Panc1 (cell line): ENCODE data around the gene LHB.

Experiments used
- POLR2AphosphoS5 ChIP-seq: IDR thresholded peaks from 2 replicates; pipeline ENCODE4 v1.6.1; 2012; ENCODE audit warnings: mild to moderate bottlenecking, low read depth, low read length, moderate library complexity
- SIN3A ChIP-seq: IDR thresholded peaks from 2 replicates; pipeline ENCODE4 v1.6.1; 2012; ENCODE audit warnings: low read depth, mild to moderate bottlenecking, low read length, moderate library complexity, borderline replicate concordance; ENCODE audit not compliant: insufficient read depth
- TF ChIP-seq, protein P1 (sequence below): fragments of 450-650 bp; IDR thresholded peaks from 2 replicates; pipeline ENCODE4 v1.5.1; 2017; ENCODE audit warnings: mild to moderate bottlenecking

DNA sequence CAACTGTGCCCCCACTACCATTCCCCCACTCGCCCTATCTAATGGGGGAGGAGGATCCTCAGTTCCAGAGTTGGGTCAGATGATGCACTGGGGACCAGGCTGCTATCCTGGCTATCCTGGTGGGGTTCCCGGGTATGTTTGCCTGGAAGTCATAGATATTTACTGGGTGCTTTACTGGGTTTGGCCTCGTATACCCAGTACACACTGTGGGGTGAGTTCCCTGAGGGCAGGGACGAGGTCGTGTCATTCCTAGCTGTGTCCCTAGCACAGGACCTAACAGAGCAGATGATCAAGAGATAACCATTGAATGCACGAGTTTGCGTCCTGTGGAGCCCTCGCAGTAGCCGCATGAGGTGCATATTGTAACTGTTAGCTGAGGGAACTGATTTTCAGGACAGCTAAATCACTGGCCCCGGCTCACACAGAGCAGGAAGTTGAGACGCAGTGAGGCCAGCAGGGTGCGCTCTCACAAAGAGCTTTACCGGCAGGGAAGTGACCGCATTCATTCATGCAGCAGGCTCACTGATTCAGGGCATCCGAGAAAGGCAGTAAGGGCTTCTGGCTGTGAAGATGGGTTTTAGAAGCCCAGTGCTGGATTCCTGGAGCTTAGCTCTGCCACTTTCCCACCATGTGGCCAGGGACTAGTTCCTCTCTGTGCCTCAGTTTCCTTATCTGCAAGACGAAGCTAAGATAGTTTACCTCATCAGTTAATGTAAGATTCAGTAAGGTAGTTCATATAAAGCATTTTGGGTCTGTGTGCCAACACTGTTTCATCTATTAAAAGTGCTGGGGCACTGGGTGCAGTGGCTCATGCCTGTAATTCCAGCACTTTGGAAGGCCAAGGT lies 17.2 kb downstream of the LHB start:
- TF ChIP-seq, protein P1, sequence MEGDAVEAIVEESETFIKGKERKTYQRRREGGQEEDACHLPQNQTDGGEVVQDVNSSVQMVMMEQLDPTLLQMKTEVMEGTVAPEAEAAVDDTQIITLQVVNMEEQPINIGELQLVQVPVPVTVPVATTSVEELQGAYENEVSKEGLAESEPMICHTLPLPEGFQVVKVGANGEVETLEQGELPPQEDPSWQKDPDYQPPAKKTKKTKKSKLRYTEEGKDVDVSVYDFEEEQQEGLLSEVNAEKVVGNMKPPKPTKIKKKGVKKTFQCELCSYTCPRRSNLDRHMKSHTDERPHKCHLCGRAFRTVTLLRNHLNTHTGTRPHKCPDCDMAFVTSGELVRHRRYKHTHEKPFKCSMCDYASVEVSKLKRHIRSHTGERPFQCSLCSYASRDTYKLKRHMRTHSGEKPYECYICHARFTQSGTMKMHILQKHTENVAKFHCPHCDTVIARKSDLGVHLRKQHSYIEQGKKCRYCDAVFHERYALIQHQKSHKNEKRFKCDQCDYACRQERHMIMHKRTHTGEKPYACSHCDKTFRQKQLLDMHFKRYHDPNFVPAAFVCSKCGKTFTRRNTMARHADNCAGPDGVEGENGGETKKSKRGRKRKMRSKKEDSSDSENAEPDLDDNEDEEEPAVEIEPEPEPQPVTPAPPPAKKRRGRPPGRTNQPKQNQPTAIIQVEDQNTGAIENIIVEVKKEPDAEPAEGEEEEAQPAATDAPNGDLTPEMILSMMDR = peak; percentile 82
- TF ChIP-seq POLR2AphosphoS5 (no peak), SIN3A (no peak)
